ENCODE measurements around the gene OARD1. TPM values are rescaled to one million over a fixed set of nuclear protein-coding genes. Genes with fewer than 3 reads are reported as not detected.

Gene OARD1
- total and polyA plus RNA-seq, 2 donors = 44.8 to 50.9 TPM

GRCh38 chr6:41055149-41055548 is 17.0 kb downstream of the OARD1 start:
- no peaks in the 10 kb centered on the region for H3K27me3 ChIP-seq (ENCODE audit: control insufficient read depth in 2 of 2, insufficient read depth in 1 of 2, low read length in 1 of 2)
- peak overlapping the region in 1 of 2 donors; percentile 94 for H3K27ac ChIP-seq (ENCODE audit: low read depth in 1 of 2, low read length in 1 of 2)
- DNase-seq (ENCODE audit: low read depth in 6 of 9, low spot score in 9 of 9) = peak in 7 of 9 donors; percentile 37 to 84 (median 65)
- H3K36me3 ChIP-seq (ENCODE audit: control insufficient read depth in 2 of 2, insufficient read depth in 2 of 2, low read length in 1 of 2) = peaks cover 0 to 5% of the 10 kb centered on the region in 2 donors
- 5% methylated on average over 3 of the region's 3 CpGs for WGBS
- no peaks in the 10 kb centered on the region for H3K9me3 ChIP-seq (ENCODE audit: control insufficient read depth in 2 of 2, insufficient read depth in 1 of 2, low read length in 1 of 2)
- H3K4me1 ChIP-seq (ENCODE audit: control insufficient read depth in 2 of 2, insufficient read depth in 2 of 2, low read length in 2 of 2) = peaks cover 48 to 70% of the 10 kb centered on the region in 2 donors
- no peak overlapping the region for H3K4me3 ChIP-seq (ENCODE audit: low read length in 2 of 2)

GRCh38 chr6:41054511-41054910 is 17.6 kb downstream of the OARD1 start:
- no peaks in the 10 kb centered on the region for H3K9me3 ChIP-seq (ENCODE audit: control insufficient read depth in 2 of 2, insufficient read depth in 1 of 2, low read length in 1 of 2)
- peaks cover 48 to 69% of the 10 kb centered on the region in 2 donors for H3K4me1 ChIP-seq (ENCODE audit: control insufficient read depth in 2 of 2, insufficient read depth in 2 of 2, low read length in 2 of 2)
- no peak overlapping the region for H3K4me3 ChIP-seq (ENCODE audit: low read length in 2 of 2)
- 98% methylated on average over 3 of the region's 3 CpGs for WGBS
- no peak for DNase-seq (ENCODE audit: low read depth in 6 of 9, low spot score in 9 of 9)
- H3K36me3 ChIP-seq (ENCODE audit: control insufficient read depth in 2 of 2, insufficient read depth in 2 of 2, low read length in 1 of 2) = peaks cover 0 to 7% of the 10 kb centered on the region in 2 donors
- H3K27me3 ChIP-seq (ENCODE audit: control insufficient read depth in 2 of 2, insufficient read depth in 1 of 2, low read length in 1 of 2) = no peaks in the 10 kb centered on the region
- peak overlapping the region in 1 of 2 donors; percentile 94 for H3K27ac ChIP-seq (ENCODE audit: low read depth in 1 of 2, low read length in 1 of 2)

GRCh38 chr6:41053041-41053440 is 19.1 kb downstream of the OARD1 start, which contains the start of gene APOBEC2:
Gene APOBEC2, plus strand, starts transcription at chr6:41053202. Its CDS starts 146 bp downstream, at chr6:41053348.
- Histone ChIP-seq H3K4me3 (ENCODE audit: low read length in 2 of 2) (no peak within 1 kb of the TSS), H3K9me3 (ENCODE audit: control insufficient read depth in 2 of 2, insufficient read depth in 1 of 2, low read length in 1 of 2) (no peaks in the 10 kb centered on the region), H3K27ac (ENCODE audit: low read depth in 1 of 2, low read length in 1 of 2) (peak within 1 kb of the TSS; percentile 25 to 94), H3K27me3 (ENCODE audit: control insufficient read depth in 2 of 2, insufficient read depth in 1 of 2, low read length in 1 of 2) (no peaks in the 10 kb centered on the region), H3K36me3 (ENCODE audit: control insufficient read depth in 2 of 2, insufficient read depth in 2 of 2, low read length in 1 of 2) (peaks cover 0 to 3% of the 10 kb centered on the region in 2 donors), H3K4me1 (ENCODE audit: control insufficient read depth in 2 of 2, insufficient read depth in 2 of 2, low read length in 2 of 2) (peaks cover 48 to 58% of the 10 kb centered on the region in 2 donors)
- DNase-seq (ENCODE audit: low read depth in 6 of 9, low spot score in 9 of 9) = no peak
- 88% methylated on average over 5 of the region's 5 CpGs for WGBS

GRCh38 chr6:41051873-41052272 is 20.3 kb downstream of the OARD1 start:
- H3K27me3 ChIP-seq (ENCODE audit: control insufficient read depth in 2 of 2, insufficient read depth in 1 of 2, low read length in 1 of 2) = no peaks in the 10 kb centered on the region
- H3K4me1 ChIP-seq (ENCODE audit: control insufficient read depth in 2 of 2, insufficient read depth in 2 of 2, low read length in 2 of 2) = peaks cover 48 to 54% of the 10 kb centered on the region in 2 donors
- DNase-seq (ENCODE audit: low read depth in 6 of 9, low spot score in 9 of 9) = peak in 3 of 9 donors; percentile 35 to 72 (median 42)
- peaks cover 0 to 3% of the 10 kb centered on the region in 2 donors for H3K36me3 ChIP-seq (ENCODE audit: control insufficient read depth in 2 of 2, insufficient read depth in 2 of 2, low read length in 1 of 2)
- no peaks in the 10 kb centered on the region for H3K9me3 ChIP-seq (ENCODE audit: control insufficient read depth in 2 of 2, insufficient read depth in 1 of 2, low read length in 1 of 2)
- 57% methylated on average over 5 of the region's 5 CpGs for WGBS
- H3K4me3 ChIP-seq (ENCODE audit: low read length in 2 of 2) = no peak overlapping the region
- H3K27ac ChIP-seq (ENCODE audit: low read depth in 1 of 2, low read length in 1 of 2) = peak overlapping the region; percentile 76 to 77

- peaks cover 0 to 3% of the 10 kb centered on the region in 2 donors for H3K36me3 ChIP-seq (ENCODE audit: control insufficient read depth in 2 of 2, insufficient read depth in 2 of 2, low read length in 1 of 2)
- peaks cover 41 to 44% of the 10 kb centered on the region in 2 donors for H3K4me1 ChIP-seq (ENCODE audit: control insufficient read depth in 2 of 2, insufficient read depth in 2 of 2, low read length in 2 of 2)
- no peak for DNase-seq (ENCODE audit: low read depth in 6 of 9, low spot score in 9 of 9)
- no peaks in the 10 kb centered on the region for H3K27me3 ChIP-seq (ENCODE audit: control insufficient read depth in 2 of 2, insufficient read depth in 1 of 2, low read length in 1 of 2)
- no peaks in the 10 kb centered on the region for H3K9me3 ChIP-seq (ENCODE audit: control insufficient read depth in 2 of 2, insufficient read depth in 1 of 2, low read length in 1 of 2)
- whole genome bisulfite sequencing = 92% methylated on average over 3 of the region's 3 CpGs
- no peak overlapping the region for H3K27ac ChIP-seq (ENCODE audit: low read depth in 1 of 2, low read length in 1 of 2)
- no peak overlapping the region for H3K4me3 ChIP-seq (ENCODE audit: low read length in 2 of 2)
Observed at GRCh38 chr6:41050536-41050935, 21.6 kb downstream of the OARD1 start.

- peaks cover 0 to 3% of the 10 kb centered on the region in 2 donors for H3K36me3 ChIP-seq (ENCODE audit: control insufficient read depth in 2 of 2, insufficient read depth in 2 of 2, low read length in 1 of 2)
- no peaks in the 10 kb centered on the region for H3K9me3 ChIP-seq (ENCODE audit: control insufficient read depth in 2 of 2, insufficient read depth in 1 of 2, low read length in 1 of 2)
- no peak for DNase-seq (ENCODE audit: low read depth in 6 of 9, low spot score in 9 of 9)
- H3K4me1 ChIP-seq (ENCODE audit: control insufficient read depth in 2 of 2, insufficient read depth in 2 of 2, low read length in 2 of 2) = peaks cover 36 to 39% of the 10 kb centered on the region in 2 donors
- WGBS = 92% methylated on average over 7 of the region's 7 CpGs
- no peak overlapping the region for H3K27ac ChIP-seq (ENCODE audit: low read depth in 1 of 2, low read length in 1 of 2)
- no peaks in the 10 kb centered on the region for H3K27me3 ChIP-seq (ENCODE audit: control insufficient read depth in 2 of 2, insufficient read depth in 1 of 2, low read length in 1 of 2)
- H3K4me3 ChIP-seq (ENCODE audit: low read length in 2 of 2) = no peak overlapping the region
Observed at GRCh38 chr6:41049955-41050354, 22.2 kb downstream of the OARD1 start.

GRCh38 chr6:41049521-41049920 is 22.6 kb downstream of the OARD1 start:
- DNase-seq (ENCODE audit: low read depth in 6 of 9, low spot score in 9 of 9) = no peak
- no peak overlapping the region for H3K27ac ChIP-seq (ENCODE audit: low read depth in 1 of 2, low read length in 1 of 2)
- 95% methylated on average over 1 of the region's 1 CpG for WGBS
- H3K36me3 ChIP-seq (ENCODE audit: control insufficient read depth in 2 of 2, insufficient read depth in 2 of 2, low read length in 1 of 2) = peaks cover 0 to 3% of the 10 kb centered on the region in 2 donors
- no peaks in the 10 kb centered on the region for H3K27me3 ChIP-seq (ENCODE audit: control insufficient read depth in 2 of 2, insufficient read depth in 1 of 2, low read length in 1 of 2)
- no peaks in the 10 kb centered on the region for H3K9me3 ChIP-seq (ENCODE audit: control insufficient read depth in 2 of 2, insufficient read depth in 1 of 2, low read length in 1 of 2)
- no peak overlapping the region for H3K4me3 ChIP-seq (ENCODE audit: low read length in 2 of 2)
- H3K4me1 ChIP-seq (ENCODE audit: control insufficient read depth in 2 of 2, insufficient read depth in 2 of 2, low read length in 2 of 2) = peaks cover 31 to 34% of the 10 kb centered on the region in 2 donors

GRCh38 chr6:41047745-41048732 is 24.1 kb downstream of the OARD1 start:
- 89% methylated on average over 9 of the region's 9 CpGs for WGBS

GRCh38 chr6:41047306-41047705 is 24.9 kb downstream of the OARD1 start:
- Histone ChIP-seq H3K27me3 (ENCODE audit: control insufficient read depth in 2 of 2, insufficient read depth in 1 of 2, low read length in 1 of 2) (no peaks in the 10 kb centered on the region), H3K9me3 (ENCODE audit: control insufficient read depth in 2 of 2, insufficient read depth in 1 of 2, low read length in 1 of 2) (no peaks in the 10 kb centered on the region), H3K27ac (ENCODE audit: low read depth in 1 of 2, low read length in 1 of 2) (no peak overlapping the region), H3K36me3 (ENCODE audit: control insufficient read depth in 2 of 2, insufficient read depth in 2 of 2, low read length in 1 of 2) (peaks cover 0 to 3% of the 10 kb centered on the region in 2 donors), H3K4me1 (ENCODE audit: control insufficient read depth in 2 of 2, insufficient read depth in 2 of 2, low read length in 2 of 2) (peaks cover 10 to 12% of the 10 kb centered on the region in 2 donors), H3K4me3 (ENCODE audit: low read length in 2 of 2) (no peak overlapping the region)
- 95% methylated on average over 2 of the region's 2 CpGs for WGBS
- no peak for DNase-seq (ENCODE audit: low read depth in 6 of 9, low spot score in 9 of 9)

More at GRCh38 chr6:41047745-41048732, 24.1 kb downstream of the OARD1 start:
- no peaks in the 10 kb centered on the region for H3K9me3 ChIP-seq (ENCODE audit: control insufficient read depth in 2 of 2, insufficient read depth in 1 of 2, low read length in 1 of 2)
- H3K27me3 ChIP-seq (ENCODE audit: control insufficient read depth in 2 of 2, insufficient read depth in 1 of 2, low read length in 1 of 2) = no peaks in the 10 kb centered on the region
- H3K4me1 ChIP-seq (ENCODE audit: control insufficient read depth in 2 of 2, insufficient read depth in 2 of 2, low read length in 2 of 2) = peaks cover 17 to 19% of the 10 kb centered on the region in 2 donors
- H3K27ac ChIP-seq (ENCODE audit: low read depth in 1 of 2, low read length in 1 of 2) = no peak overlapping the region
- peaks cover 0 to 3% of the 10 kb centered on the region in 2 donors for H3K36me3 ChIP-seq (ENCODE audit: control insufficient read depth in 2 of 2, insufficient read depth in 2 of 2, low read length in 1 of 2)
- DNase-seq (ENCODE audit: low read depth in 6 of 9, low spot score in 9 of 9) = no peak
- no peak overlapping the region for H3K4me3 ChIP-seq (ENCODE audit: low read length in 2 of 2)
